ENCODE results near the gene INO80. TPM values are rescaled to one million over a fixed set of nuclear protein-coding genes. Genes with fewer than 3 reads are reported as not detected.

Gene INO80
- total RNA-seq, 5 donors from 2014 or later (not counting 1 experiment from before 2014, with no cell fraction given), result 31.3 to 34.7 (median 33.7) TPM

DNA sequence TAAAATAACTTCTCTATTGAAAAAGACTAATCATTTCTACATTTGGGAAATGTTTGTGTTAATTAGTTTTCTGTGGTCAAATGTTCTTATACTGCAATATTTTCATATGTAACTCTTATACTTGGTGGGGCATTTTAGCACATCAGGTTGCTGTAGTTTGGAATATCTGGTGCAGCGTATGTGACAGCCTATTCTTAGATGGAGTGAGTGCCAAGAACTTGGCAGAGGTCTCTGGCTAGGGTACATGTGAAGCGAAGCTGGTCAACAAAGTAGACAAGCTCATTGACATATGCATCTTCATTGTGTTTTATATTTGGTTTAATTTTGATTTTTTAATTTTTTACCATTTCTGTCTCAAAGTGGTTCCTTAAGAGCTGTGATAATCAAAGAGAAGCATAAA, 109.6 kb downstream of the INO80 start:
- peaks cover 3 to 28% of the 10 kb centered on the region in 2 donors for H3K36me3 ChIP-seq (ENCODE audit: control insufficient read depth in 2 of 2, extremely low read depth in 1 of 2, insufficient read depth in 1 of 2, low read length in 1 of 2)

GRCh38 chr15:41004490-41004889, 111.6 kb downstream of the INO80 start:
- no peaks in the 10 kb centered on the region for H3K9me3 ChIP-seq
- H3K27ac ChIP-seq (ENCODE audit: low read length), result no peak overlapping the region
- ATAC-seq (replicated peaks in 1 of 4) (no peak), DNase-seq (no peak)
- H3K4me3 Mint-ChIP-seq, result no peak overlapping the region
- no peak overlapping the region for H3K27ac Mint-ChIP-seq
- no peaks in the 10 kb centered on the region for H3K9me3 Mint-ChIP-seq
- H3K36me3 Mint-ChIP-seq, result peaks cover 35% of the 10 kb centered on the region
- POLR2A ChIA-PET, result no interaction called here
- no peaks in the 10 kb centered on the region for H3K4me1 Mint-ChIP-seq
- CTCF ChIA-PET, result no interaction called here
- 100% methylated on average over 2 of the region's 3 CpGs for WGBS (ENCODE audit: insufficient coverage)
- no peak overlapping the region for H3K4me3 ChIP-seq (ENCODE audit: control insufficient read depth in 1 of 2, extremely low read depth in 1 of 2, low read length in 1 of 2)
- peaks cover 3 to 35% of the 10 kb centered on the region in 2 donors for H3K36me3 ChIP-seq (ENCODE audit: control insufficient read depth in 2 of 2, extremely low read depth in 1 of 2, insufficient read depth in 1 of 2, low read length in 1 of 2)
- no peaks in the 10 kb centered on the region for H3K27me3 Mint-ChIP-seq
- no peaks in the 10 kb centered on the region for H3K4me1 ChIP-seq (ENCODE audit: control insufficient read depth in 1 of 2, extremely low read depth in 1 of 2, insufficient read depth in 2 of 2, low read length in 2 of 2)
- H3K27me3 ChIP-seq (replicated peaks in 1 of 2; ENCODE audit: control insufficient read depth in 2 of 2, extremely low read depth in 1 of 2, insufficient read depth in 2 of 2, low read length in 1 of 2), result no peaks in the 10 kb centered on the region

More for the DNA sequence above, 109.6 kb downstream of the INO80 start:
- Mint-ChIP-seq H3K27ac (no peak overlapping the region), H3K36me3 (peaks cover 27% of the 10 kb centered on the region), H3K9me3 (no peaks in the 10 kb centered on the region), H3K4me3 (no peak overlapping the region), H3K4me1 (peaks cover 0 to under 1% (median 0%) of the 10 kb centered on the region in 3 donors), H3K27me3 (no peaks in the 10 kb centered on the region)
- ChIA-PET POLR2A (no interaction called here), CTCF (interaction anchor here (0.5 to 1.4 kb wide), 2 partner anchors 103 to 114 kb away, joined by 4 read pairs; no protein-coding TSS in a partner anchor)
- Histone ChIP-seq H3K27me3 (replicated peaks in 1 of 2; ENCODE audit: control insufficient read depth in 2 of 2, extremely low read depth in 1 of 2, insufficient read depth in 2 of 2, low read length in 1 of 2) (no peaks in the 10 kb centered on the region), H3K4me1 (ENCODE audit: control insufficient read depth in 1 of 2, extremely low read depth in 1 of 2, insufficient read depth in 2 of 2, low read length in 2 of 2) (no peaks in the 10 kb centered on the region), H3K9me3 (no peaks in the 10 kb centered on the region), H3K27ac (ENCODE audit: low read length) (no peak overlapping the region), H3K4me3 (ENCODE audit: control insufficient read depth in 1 of 2, extremely low read depth in 1 of 2, low read length in 1 of 2) (no peak overlapping the region)
- no peak for ATAC-seq (replicated peaks in 1 of 4)
- DNase-seq, result no peak
- no CpG with 5 or more reads among the region's 2 CpGs for WGBS (ENCODE audit: insufficient coverage)

DNA sequence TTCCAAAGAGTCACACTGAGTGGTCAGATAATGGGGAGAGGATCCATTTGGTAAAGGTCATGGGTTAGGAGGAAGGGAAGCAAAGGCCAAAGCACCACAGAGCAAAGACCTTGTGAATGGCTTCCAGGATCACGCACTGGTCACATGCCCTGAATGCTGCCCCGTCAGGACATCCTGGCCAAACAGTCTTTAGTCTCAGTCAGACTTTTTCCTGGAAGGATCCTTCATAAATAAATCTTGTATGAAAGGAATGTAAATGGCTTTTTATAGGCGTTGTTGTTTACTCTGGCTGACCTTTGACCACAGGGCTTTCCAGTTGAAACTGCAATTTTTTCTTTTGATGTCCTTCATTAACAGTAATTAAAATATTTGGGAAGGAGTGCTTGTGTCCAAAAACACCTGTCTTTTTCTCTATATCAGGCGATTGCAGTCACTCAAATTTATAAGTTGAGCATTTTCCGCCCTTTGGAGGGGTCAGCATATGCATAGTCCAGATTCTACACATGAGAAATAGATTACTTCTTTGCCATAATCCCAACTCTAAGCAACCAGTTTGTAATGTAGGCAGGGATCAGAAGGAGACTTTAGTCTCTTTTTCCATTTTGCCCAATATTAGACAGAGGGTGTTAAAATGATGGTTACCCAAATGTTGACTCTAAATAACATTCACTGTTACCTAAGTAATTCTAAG, 114.4 kb downstream of the INO80 start:
- H3K36me3 Mint-ChIP-seq, result peaks cover 39% of the 10 kb centered on the region

DNA sequence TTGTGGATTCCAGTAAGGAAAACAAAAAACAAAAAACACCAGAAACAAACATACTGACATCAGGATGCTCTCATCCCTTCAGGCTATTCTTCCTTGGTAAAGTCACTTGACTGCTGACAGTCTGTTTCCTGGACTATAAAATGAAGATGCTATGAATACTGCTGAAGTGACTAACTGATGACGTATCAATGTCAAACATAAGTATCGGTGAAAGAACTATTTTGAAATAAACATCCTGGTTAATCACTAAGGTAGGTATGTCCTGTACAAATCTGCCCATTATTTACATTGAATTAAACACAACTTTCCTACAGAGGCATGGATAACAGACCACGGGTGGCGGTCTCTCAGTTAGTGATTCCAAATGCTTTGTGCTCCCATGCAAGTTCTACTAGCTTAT, 116.9 kb downstream of the INO80 start:
- WGBS (ENCODE audit: insufficient coverage), result no CpG with 5 or more reads among the region's 4 CpGs
- H3K36me3 Mint-ChIP-seq, result peaks cover 40% of the 10 kb centered on the region
- Histone ChIP-seq H3K4me3 (ENCODE audit: control insufficient read depth in 1 of 2, extremely low read depth in 1 of 2, low read length in 1 of 2) (no peak overlapping the region), H3K4me1 (ENCODE audit: control insufficient read depth in 1 of 2, extremely low read depth in 1 of 2, insufficient read depth in 2 of 2, low read length in 2 of 2) (no peaks in the 10 kb centered on the region), H3K9me3 (no peaks in the 10 kb centered on the region), H3K36me3 (ENCODE audit: control insufficient read depth in 2 of 2, extremely low read depth in 1 of 2, insufficient read depth in 1 of 2, low read length in 1 of 2) (peaks cover 24 to 57% of the 10 kb centered on the region in 2 donors), H3K27ac (ENCODE audit: low read length) (no peak overlapping the region), H3K27me3 (replicated peaks in 1 of 2; ENCODE audit: control insufficient read depth in 2 of 2, extremely low read depth in 1 of 2, insufficient read depth in 2 of 2, low read length in 1 of 2) (no peaks in the 10 kb centered on the region)
- no peak for DNase-seq
- H3K27me3 Mint-ChIP-seq, result no peaks in the 10 kb centered on the region
- no peaks in the 10 kb centered on the region for H3K4me1 Mint-ChIP-seq
- POLR2A ChIA-PET, result interaction anchor here in 1 of 2 donors (0.6 kb wide), 2 partner anchors 78 to 102 kb away, joined by 3 read pairs; no protein-coding TSS in a partner anchor
- H3K9me3 Mint-ChIP-seq, result no peaks in the 10 kb centered on the region
- no peak overlapping the region for H3K27ac Mint-ChIP-seq
- no peak overlapping the region for H3K4me3 Mint-ChIP-seq
- ATAC-seq (replicated peaks in 1 of 4), result no peak
- CTCF ChIA-PET, result no interaction called here

More for the DNA sequence above, 114.4 kb downstream of the INO80 start:
- POLR2A ChIA-PET, result no interaction called here
- DNase-seq (no peak), ATAC-seq (replicated peaks in 1 of 4) (no peak)
- H3K4me1 Mint-ChIP-seq, result no peaks in the 10 kb centered on the region
- Histone ChIP-seq H3K36me3 (ENCODE audit: control insufficient read depth in 2 of 2, extremely low read depth in 1 of 2, insufficient read depth in 1 of 2, low read length in 1 of 2) (peaks cover 7 to 48% of the 10 kb centered on the region in 2 donors), H3K4me3 (ENCODE audit: control insufficient read depth in 1 of 2, extremely low read depth in 1 of 2, low read length in 1 of 2) (no peak overlapping the region), H3K4me1 (ENCODE audit: control insufficient read depth in 1 of 2, extremely low read depth in 1 of 2, insufficient read depth in 2 of 2, low read length in 2 of 2) (no peaks in the 10 kb centered on the region), H3K27ac (ENCODE audit: low read length) (no peak overlapping the region), H3K9me3 (no peaks in the 10 kb centered on the region), H3K27me3 (replicated peaks in 1 of 2; ENCODE audit: control insufficient read depth in 2 of 2, extremely low read depth in 1 of 2, insufficient read depth in 2 of 2, low read length in 1 of 2) (no peaks in the 10 kb centered on the region)
- H3K4me3 Mint-ChIP-seq, result no peak overlapping the region
- no peaks in the 10 kb centered on the region for H3K9me3 Mint-ChIP-seq
- H3K27ac Mint-ChIP-seq, result no peak overlapping the region
- no peaks in the 10 kb centered on the region for H3K27me3 Mint-ChIP-seq
- CTCF ChIA-PET, result no interaction called here
- 100% methylated on average over 1 of the region's 5 CpGs for WGBS (ENCODE audit: insufficient coverage)

DNA sequence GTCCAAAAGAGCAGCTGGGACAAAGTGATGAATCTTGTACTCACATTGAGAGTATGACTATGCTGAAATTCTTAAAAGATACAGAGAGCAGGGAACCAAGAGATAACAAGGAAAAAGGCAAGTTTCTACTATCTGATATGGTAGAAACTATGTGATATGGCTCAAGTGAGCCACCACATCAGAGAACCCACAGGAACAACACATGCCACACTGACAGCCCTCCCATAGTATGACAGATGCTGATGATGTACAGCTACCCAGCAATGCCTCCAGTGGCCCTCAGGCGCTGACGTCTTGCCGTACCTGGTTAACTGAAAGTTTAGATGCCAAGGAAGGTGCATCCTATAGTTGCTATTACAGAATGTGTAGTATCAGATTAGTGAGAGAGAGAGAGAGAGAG, 120.4 kb downstream of the INO80 start:
- ChIA-PET CTCF (interaction anchor here in 1 of 2 donors (0.6 kb wide), 1 partner anchor 444 kb away, joined by 7 read pairs; no protein-coding TSS in a partner anchor), POLR2A (no interaction called here)
- no peak for ATAC-seq (replicated peaks in 1 of 4)
- Mint-ChIP-seq H3K9me3 (no peaks in the 10 kb centered on the region), H3K27me3 (no peaks in the 10 kb centered on the region), H3K4me3 (no peak overlapping the region), H3K4me1 (no peaks in the 10 kb centered on the region), H3K27ac (peak overlapping the region in 1 of 2 donors; percentile 22), H3K36me3 (peaks cover 53% of the 10 kb centered on the region)
- Histone ChIP-seq H3K9me3 (no peaks in the 10 kb centered on the region), H3K4me1 (ENCODE audit: control insufficient read depth in 1 of 2, extremely low read depth in 1 of 2, insufficient read depth in 2 of 2, low read length in 2 of 2) (no peaks in the 10 kb centered on the region), H3K36me3 (ENCODE audit: control insufficient read depth in 2 of 2, extremely low read depth in 1 of 2, insufficient read depth in 1 of 2, low read length in 1 of 2) (peaks cover 20 to 63% of the 10 kb centered on the region in 2 donors), H3K27me3 (replicated peaks in 1 of 2; ENCODE audit: control insufficient read depth in 2 of 2, extremely low read depth in 1 of 2, insufficient read depth in 2 of 2, low read length in 1 of 2) (no peaks in the 10 kb centered on the region), H3K4me3 (ENCODE audit: control insufficient read depth in 1 of 2, extremely low read depth in 1 of 2, low read length in 1 of 2) (no peak overlapping the region), H3K27ac (ENCODE audit: low read length) (no peak overlapping the region)
- WGBS (ENCODE audit: insufficient coverage), result no CpG with 5 or more reads among the region's 3 CpGs
- DNase-seq, result no peak

DNA sequence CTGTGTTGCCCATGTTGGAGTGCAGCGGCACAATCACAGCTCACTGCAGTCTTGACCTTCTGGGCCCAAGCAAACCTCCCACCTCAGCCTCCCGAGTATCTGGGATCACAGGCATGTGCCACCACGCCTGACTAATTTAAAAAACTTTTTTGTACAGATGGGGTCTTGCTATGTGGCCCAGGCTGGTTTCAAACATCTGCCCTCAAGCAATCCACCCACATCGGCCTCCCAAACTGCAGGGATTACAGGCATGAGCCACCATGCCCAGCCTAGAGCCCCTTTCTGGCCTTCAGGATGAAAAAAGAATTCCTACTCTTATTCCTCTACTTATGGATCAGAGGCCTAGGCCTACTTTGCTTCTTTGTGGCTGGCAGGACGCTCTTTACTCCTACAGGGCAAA, 123.3 kb downstream of the INO80 start:
- no peak overlapping the region for H3K4me3 ChIP-seq (ENCODE audit: control insufficient read depth in 1 of 2, extremely low read depth in 1 of 2, low read length in 1 of 2)
- peaks cover 16 to 59% of the 10 kb centered on the region in 2 donors for H3K36me3 ChIP-seq (ENCODE audit: control insufficient read depth in 2 of 2, extremely low read depth in 1 of 2, insufficient read depth in 1 of 2, low read length in 1 of 2)
- H3K27ac ChIP-seq (ENCODE audit: low read length), result no peak overlapping the region
- ChIA-PET POLR2A (no interaction called here), CTCF (no interaction called here)
- Mint-ChIP-seq H3K4me1 (no peaks in the 10 kb centered on the region), H3K4me3 (no peak overlapping the region), H3K27me3 (no peaks in the 10 kb centered on the region), H3K9me3 (no peaks in the 10 kb centered on the region), H3K27ac (no peak overlapping the region), H3K36me3 (peaks cover 61% of the 10 kb centered on the region)
- H3K27me3 ChIP-seq (replicated peaks in 1 of 2; ENCODE audit: control insufficient read depth in 2 of 2, extremely low read depth in 1 of 2, insufficient read depth in 2 of 2, low read length in 1 of 2), result no peaks in the 10 kb centered on the region
- no peak for ATAC-seq (replicated peaks in 1 of 4)
- WGBS (ENCODE audit: insufficient coverage), result 97% methylated on average over 5 of the region's 5 CpGs
- no peaks in the 10 kb centered on the region for H3K9me3 ChIP-seq
- no peak for DNase-seq
- no peaks in the 10 kb centered on the region for H3K4me1 ChIP-seq (ENCODE audit: control insufficient read depth in 1 of 2, extremely low read depth in 1 of 2, insufficient read depth in 2 of 2, low read length in 2 of 2)

All from T-cell (primary cell).